ENCODE data around the gene PAOX. TPM values are rescaled to one million over a fixed set of nuclear protein-coding genes. Genes with fewer than 3 reads are reported as not detected.

The PAOX gene
- total RNA-seq, 1 experiment from 2014 or later, result 1.2 TPM

DNA sequence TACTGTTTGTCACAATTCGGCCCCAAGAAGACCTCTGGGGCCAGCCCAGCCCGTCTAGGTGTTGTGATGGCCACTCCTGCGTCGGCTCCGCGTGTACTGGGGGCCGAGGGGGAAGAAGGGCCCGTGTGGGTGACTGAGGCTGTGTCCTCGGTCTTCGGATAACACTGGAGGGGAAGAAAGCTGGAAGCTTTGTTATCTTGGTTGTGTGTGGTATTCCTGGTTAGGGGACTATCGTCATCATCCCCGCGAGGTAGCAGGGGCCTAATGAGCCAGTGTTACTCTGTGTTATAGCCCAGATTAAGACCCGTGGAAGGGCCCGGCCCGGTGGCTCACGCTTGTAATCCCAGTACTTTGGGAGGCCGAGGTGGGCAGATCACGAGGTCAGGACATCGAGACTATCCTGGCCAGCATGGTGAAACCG, 15.7 kb downstream of the PAOX start:
- intact Hi-C loops (cut with micrococcal nuclease), result loop anchor here (10.0 kb wide), 1 partner anchor 70 kb away; no protein-coding TSS in a partner anchor
- TSS peak; percentile 32 for BruUV-seq (replicated peaks)
- Mint-ChIP-seq H3K27me3 (ENCODE audit: insufficient read depth, unreplicated experiment) (no peaks in the 10 kb centered on the region), H3K4me3 (ENCODE audit: unreplicated experiment) (peak overlapping the region; percentile 90), H3K27ac (ENCODE audit: low read depth, unreplicated experiment) (peak overlapping the region; percentile 95), H3K36me3 (ENCODE audit: insufficient read depth, unreplicated experiment) (peaks cover 27% of the 10 kb centered on the region), H3K4me1 (ENCODE audit: insufficient read depth, unreplicated experiment) (no peaks in the 10 kb centered on the region), H3K9me3 (ENCODE audit: unreplicated experiment) (no peaks in the 10 kb centered on the region)
- TF ChIP-seq, protein P1, sequence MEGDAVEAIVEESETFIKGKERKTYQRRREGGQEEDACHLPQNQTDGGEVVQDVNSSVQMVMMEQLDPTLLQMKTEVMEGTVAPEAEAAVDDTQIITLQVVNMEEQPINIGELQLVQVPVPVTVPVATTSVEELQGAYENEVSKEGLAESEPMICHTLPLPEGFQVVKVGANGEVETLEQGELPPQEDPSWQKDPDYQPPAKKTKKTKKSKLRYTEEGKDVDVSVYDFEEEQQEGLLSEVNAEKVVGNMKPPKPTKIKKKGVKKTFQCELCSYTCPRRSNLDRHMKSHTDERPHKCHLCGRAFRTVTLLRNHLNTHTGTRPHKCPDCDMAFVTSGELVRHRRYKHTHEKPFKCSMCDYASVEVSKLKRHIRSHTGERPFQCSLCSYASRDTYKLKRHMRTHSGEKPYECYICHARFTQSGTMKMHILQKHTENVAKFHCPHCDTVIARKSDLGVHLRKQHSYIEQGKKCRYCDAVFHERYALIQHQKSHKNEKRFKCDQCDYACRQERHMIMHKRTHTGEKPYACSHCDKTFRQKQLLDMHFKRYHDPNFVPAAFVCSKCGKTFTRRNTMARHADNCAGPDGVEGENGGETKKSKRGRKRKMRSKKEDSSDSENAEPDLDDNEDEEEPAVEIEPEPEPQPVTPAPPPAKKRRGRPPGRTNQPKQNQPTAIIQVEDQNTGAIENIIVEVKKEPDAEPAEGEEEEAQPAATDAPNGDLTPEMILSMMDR (IDR thresholded peaks at IDR 0.05; ENCODE audit: unreplicated experiment), result no peak
- ChIA-PET POLR2A (interaction anchor here (1.0 to 2.3 kb wide), 3 partner anchors 10 to 136 kb away, joined by 3 to 11 read pairs (median 8); partner anchors contain the start of gene PAOX), CTCF (interaction anchor here (0.6 kb wide), 2 partner anchors 12 to 160 kb away, joined by 3 read pairs; no protein-coding TSS in a partner anchor)
- no peak for DNase-seq (ENCODE audit: unreplicated experiment)

DNA sequence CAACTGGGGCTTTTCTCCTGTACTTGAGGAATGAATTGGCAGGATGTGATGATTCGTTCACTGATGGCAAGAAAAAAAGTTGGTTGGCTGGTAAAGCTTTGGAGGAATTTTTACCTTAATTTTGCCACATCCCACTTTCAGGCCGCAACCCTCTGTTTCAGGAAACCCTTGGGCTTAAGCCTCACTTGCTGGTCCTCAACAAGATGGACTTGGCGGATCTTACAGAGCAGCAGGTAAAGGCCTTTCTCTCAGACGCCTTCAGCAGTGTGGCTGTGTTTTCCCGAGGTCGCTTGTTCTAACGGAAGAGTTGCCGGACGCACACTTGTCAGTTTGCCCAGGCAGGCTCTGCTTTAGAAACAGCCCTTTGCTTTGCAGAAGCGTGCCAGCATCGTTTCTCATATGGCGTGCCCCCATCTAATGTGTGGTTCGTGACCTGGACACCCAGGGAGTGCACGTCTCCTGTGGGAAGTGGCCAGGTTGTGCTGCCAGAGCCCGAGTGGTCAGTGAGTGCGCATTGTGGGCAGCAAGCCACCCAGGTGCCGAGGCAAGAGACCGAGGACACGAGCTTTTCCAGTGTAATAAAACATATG, 17.1 kb downstream of the PAOX start:
- CTCF ChIA-PET, result no interaction called here
- no peak for DNase-seq (ENCODE audit: unreplicated experiment)
- Mint-ChIP-seq H3K4me3 (ENCODE audit: unreplicated experiment) (peak overlapping the region; percentile 90), H3K9me3 (ENCODE audit: unreplicated experiment) (no peaks in the 10 kb centered on the region), H3K4me1 (ENCODE audit: insufficient read depth, unreplicated experiment) (no peaks in the 10 kb centered on the region), H3K36me3 (ENCODE audit: insufficient read depth, unreplicated experiment) (peaks cover 40% of the 10 kb centered on the region), H3K27me3 (ENCODE audit: insufficient read depth, unreplicated experiment) (no peaks in the 10 kb centered on the region), H3K27ac (ENCODE audit: low read depth, unreplicated experiment) (no peak overlapping the region)
- POLR2A ChIA-PET, result no interaction called here
- intact Hi-C loops (cut with micrococcal nuclease), result loop anchor here (10.0 kb wide), 1 partner anchor 71 kb away; no protein-coding TSS in a partner anchor
- no TSS peak for BruUV-seq (replicated peaks)
- TF ChIP-seq, protein P1 (IDR thresholded peaks at IDR 0.05; ENCODE audit: unreplicated experiment), result no peak

DNA sequence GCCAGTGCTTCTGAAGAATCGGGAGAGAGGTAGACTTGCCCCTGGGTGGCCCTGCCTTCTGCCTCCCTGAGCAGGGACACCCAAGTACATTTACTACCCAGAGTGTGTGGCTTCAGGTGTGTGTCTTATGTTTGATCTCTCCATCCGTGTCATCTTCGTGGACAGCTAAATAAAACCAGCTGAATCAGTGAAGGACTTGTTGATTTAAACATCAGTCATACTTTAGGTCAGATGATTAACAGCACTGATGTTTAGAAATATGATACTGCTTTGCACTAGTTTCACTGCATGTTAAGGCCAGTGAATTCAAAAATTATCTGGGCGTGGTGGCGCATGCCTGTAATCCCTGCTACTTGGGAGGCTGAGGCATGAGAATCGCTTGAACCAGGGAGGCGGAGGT, 18.9 kb downstream of the PAOX start:
- Mint-ChIP-seq H3K4me3 (ENCODE audit: unreplicated experiment) (no peak overlapping the region), H3K27ac (ENCODE audit: low read depth, unreplicated experiment) (no peak overlapping the region), H3K36me3 (ENCODE audit: insufficient read depth, unreplicated experiment) (peaks cover 55% of the 10 kb centered on the region), H3K4me1 (ENCODE audit: insufficient read depth, unreplicated experiment) (no peaks in the 10 kb centered on the region), H3K9me3 (ENCODE audit: unreplicated experiment) (no peaks in the 10 kb centered on the region), H3K27me3 (ENCODE audit: insufficient read depth, unreplicated experiment) (no peaks in the 10 kb centered on the region)
- DNase-seq (ENCODE audit: unreplicated experiment), result no peak
- BruUV-seq (replicated peaks), result no TSS peak
- TF ChIP-seq, protein P1 (IDR thresholded peaks at IDR 0.05; ENCODE audit: unreplicated experiment), result no peak
- POLR2A ChIA-PET, result no interaction called here
- intact Hi-C loops (cut with micrococcal nuclease), result loop anchor here (10.0 kb wide), 1 partner anchor 73 kb away; no protein-coding TSS in a partner anchor
- CTCF ChIA-PET, result interaction anchor here (0.7 to 1.1 kb wide), 2 partner anchors 68 to 210 kb away, joined by 3 read pairs; no protein-coding TSS in a partner anchor

DNA sequence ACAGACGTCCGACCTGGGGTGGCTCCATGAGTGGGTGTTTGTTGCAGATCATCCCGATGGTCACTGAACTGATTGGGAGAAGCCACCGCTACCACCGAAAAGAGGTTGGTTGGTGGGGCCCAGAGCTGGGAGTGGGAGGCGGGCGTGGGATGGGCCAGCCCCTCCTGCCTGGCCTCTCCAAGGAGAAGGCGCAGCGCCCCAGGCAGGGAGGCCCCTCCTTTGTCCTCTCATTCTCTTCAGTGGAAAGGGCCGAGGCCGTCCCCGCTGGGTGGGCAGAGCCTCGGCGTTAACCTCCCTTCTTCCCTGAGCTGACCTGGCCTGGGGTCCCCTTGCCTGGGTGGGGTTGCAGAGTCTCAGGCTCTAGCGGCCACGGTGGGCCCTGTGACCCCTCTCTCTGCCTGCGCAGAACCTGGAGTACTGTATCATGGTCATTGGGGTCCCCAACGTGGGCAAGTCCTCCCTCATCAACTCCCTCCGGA, 20.1 kb downstream of the PAOX start:
- CTCF ChIA-PET, result no interaction called here
- BruUV-seq (replicated peaks), result no TSS peak
- no peaks in the 10 kb centered on the region for H3K9me3 Mint-ChIP-seq (ENCODE audit: unreplicated experiment)

More for the DNA sequence above, 20.1 kb downstream of the PAOX start:
- Mint-ChIP-seq H3K27me3 (ENCODE audit: insufficient read depth, unreplicated experiment) (no peaks in the 10 kb centered on the region), H3K36me3 (ENCODE audit: insufficient read depth, unreplicated experiment) (peaks cover 66% of the 10 kb centered on the region), H3K27ac (ENCODE audit: low read depth, unreplicated experiment) (no peak overlapping the region), H3K4me3 (ENCODE audit: unreplicated experiment) (no peak overlapping the region), H3K4me1 (ENCODE audit: insufficient read depth, unreplicated experiment) (no peaks in the 10 kb centered on the region)
- DNase-seq (ENCODE audit: unreplicated experiment), result no peak
- TF ChIP-seq, protein P1 (IDR thresholded peaks at IDR 0.05; ENCODE audit: unreplicated experiment), result no peak
- POLR2A ChIA-PET, result no interaction called here
- intact Hi-C loops (cut with micrococcal nuclease), result loop anchor here (10.0 kb wide), 1 partner anchor 74 kb away; no protein-coding TSS in a partner anchor

Measured in MCF 10A (cell line).